C4-2B (cell line): ENCODE data around the gene INPP5E.

Experiments
- H3K27ac ChIP-seq: fragments of 450-650 bp; 2 replicates; pipeline ENCODE4 v1.5.1; 2017
- CTCF ChIP-seq: fragments of 450-650 bp; conservative IDR thresholded peaks from 2 replicates; pipeline ENCODE4 v1.5.1; 2017; ENCODE audit warnings: mild to moderate bottlenecking
- ZFX ChIP-seq: fragments of 450-650 bp; IDR thresholded peaks from 2 replicates; pipeline ENCODE4 v1.6.1; 2017

Gene INPP5E

GRCh38 chr9:136470792-136471469 lies 31.3 kb upstream of the INPP5E start:
- no peak for TF ChIP-seq ZFX
- TF ChIP-seq CTCF: no peak
- no peak overlapping the region for H3K27ac ChIP-seq

GRCh38 chr9:136470356-136470755 lies 30.7 kb upstream of the INPP5E start:
- no peak for TF ChIP-seq CTCF

GRCh38 chr9:136467766-136468165 lies 28.1 kb upstream of the INPP5E start:
- TF ChIP-seq ZFX (no peak), CTCF (no peak)
- no peak overlapping the region for H3K27ac ChIP-seq

More at GRCh38 chr9:136470356-136470755, 30.7 kb upstream of the INPP5E start:
- no peak overlapping the region for H3K27ac ChIP-seq

GRCh38 chr9:136466155-136466541 lies 26.5 kb upstream of the INPP5E start:
- TF ChIP-seq CTCF (no peak), ZFX (no peak)

GRCh38 chr9:136465500-136466154 lies 26.0 kb upstream of the INPP5E start:
- H3K27ac ChIP-seq: no peak overlapping the region
- TF ChIP-seq ZFX: no peak
- no peak for TF ChIP-seq CTCF

More at GRCh38 chr9:136466155-136466541, 26.5 kb upstream of the INPP5E start:
- no peak overlapping the region for H3K27ac ChIP-seq

GRCh38 chr9:136464241-136464640 lies 24.6 kb upstream of the INPP5E start:
- H3K27ac ChIP-seq: no peak overlapping the region
- TF ChIP-seq CTCF (no peak), ZFX (no peak)

- H3K27ac ChIP-seq: no peak overlapping the region
- TF ChIP-seq ZFX (no peak), CTCF (no peak)
Measured at GRCh38 chr9:136463578-136463977, 23.9 kb upstream of the INPP5E start.
